Fibroblast of mammary gland (primary cell): Measurements from ENCODE around the gene AGPAT4.
A peak's percentile ranks its signal among the peaks of the same experiment; 100 is the strongest.

Experiments used
- DNase-seq: peaks from one replicate; pipeline ENCODE4 v3.0.0-alpha.2; 2010; ENCODE audit warnings: low read depth
- H3K4me3 ChIP-seq: 2 replicates; pipeline ENCODE4 v1.5.1; 2011; ENCODE audit warnings: low read depth, mild to moderate bottlenecking, low read length, moderate library complexity; ENCODE audit not compliant: control insufficient read depth
- TF ChIP-seq, protein P1 (sequence below): conservative IDR thresholded peaks from 2 replicates; pipeline ENCODE4 v1.5.1; 2011; ENCODE audit warnings: low read depth, low read length, inconsistent platforms; ENCODE audit not compliant: control insufficient read depth, insufficient read depth

The AGPAT4 gene

DNA sequence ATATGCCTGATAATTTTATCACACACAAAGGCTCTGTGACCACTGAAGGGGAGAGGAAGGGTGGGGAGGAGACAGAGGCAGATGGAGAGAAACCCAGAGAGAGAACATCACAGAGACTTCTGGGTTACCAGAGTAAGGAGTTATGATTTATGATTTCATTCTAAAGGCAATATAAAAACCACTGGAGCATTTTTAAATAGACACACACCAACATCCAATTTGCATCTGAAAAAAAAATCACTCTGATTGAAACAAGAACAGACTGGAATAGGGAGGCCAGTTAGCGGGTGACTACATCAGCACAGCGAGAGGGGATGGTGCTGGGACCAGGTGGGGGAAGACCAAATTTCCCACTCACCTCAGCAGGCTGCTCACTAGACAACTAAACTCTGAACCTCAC lies 104.8 kb downstream of the AGPAT4 start:
- no peak overlapping the region for H3K4me3 ChIP-seq
- peak; percentile 45 for DNase-seq
- TF ChIP-seq, protein P1, sequence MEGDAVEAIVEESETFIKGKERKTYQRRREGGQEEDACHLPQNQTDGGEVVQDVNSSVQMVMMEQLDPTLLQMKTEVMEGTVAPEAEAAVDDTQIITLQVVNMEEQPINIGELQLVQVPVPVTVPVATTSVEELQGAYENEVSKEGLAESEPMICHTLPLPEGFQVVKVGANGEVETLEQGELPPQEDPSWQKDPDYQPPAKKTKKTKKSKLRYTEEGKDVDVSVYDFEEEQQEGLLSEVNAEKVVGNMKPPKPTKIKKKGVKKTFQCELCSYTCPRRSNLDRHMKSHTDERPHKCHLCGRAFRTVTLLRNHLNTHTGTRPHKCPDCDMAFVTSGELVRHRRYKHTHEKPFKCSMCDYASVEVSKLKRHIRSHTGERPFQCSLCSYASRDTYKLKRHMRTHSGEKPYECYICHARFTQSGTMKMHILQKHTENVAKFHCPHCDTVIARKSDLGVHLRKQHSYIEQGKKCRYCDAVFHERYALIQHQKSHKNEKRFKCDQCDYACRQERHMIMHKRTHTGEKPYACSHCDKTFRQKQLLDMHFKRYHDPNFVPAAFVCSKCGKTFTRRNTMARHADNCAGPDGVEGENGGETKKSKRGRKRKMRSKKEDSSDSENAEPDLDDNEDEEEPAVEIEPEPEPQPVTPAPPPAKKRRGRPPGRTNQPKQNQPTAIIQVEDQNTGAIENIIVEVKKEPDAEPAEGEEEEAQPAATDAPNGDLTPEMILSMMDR = no peak

GRCh38 chr6:161168281-161168891 lies 105.5 kb downstream of the AGPAT4 start:
- no peak overlapping the region for H3K4me3 ChIP-seq
- peak; percentile 100 for DNase-seq
- TF ChIP-seq, protein P1 = no peak

DNA sequence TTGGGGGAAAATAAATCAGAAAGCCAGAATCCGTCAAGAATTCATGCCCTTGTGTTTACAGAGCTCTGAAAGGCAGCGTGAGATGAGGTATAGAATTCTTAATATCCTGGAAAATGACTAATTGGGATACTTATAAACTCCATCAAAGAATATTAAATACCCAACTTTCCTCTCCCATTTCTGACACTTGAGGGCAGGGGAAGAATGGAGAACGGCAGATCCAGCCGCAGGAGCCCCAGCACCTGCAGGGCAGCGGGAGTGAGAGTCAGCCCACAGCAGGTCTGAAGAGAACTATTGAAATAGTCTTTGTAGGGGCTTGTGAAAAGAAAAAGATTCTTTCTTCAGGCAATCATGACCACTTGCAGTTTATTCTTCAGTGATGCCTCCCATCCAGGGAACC lies 107.2 kb downstream of the AGPAT4 start:
- TF ChIP-seq, protein P1 = no peak
- H3K4me3 ChIP-seq = no peak overlapping the region
- DNase-seq = no peak

- DNase-seq = no peak
- TF ChIP-seq, protein P1 = no peak
- no peak overlapping the region for H3K4me3 ChIP-seq
These were observed 107.7 kb downstream of the AGPAT4 start for GRCh38 chr6:161166176-161166575.

- H3K4me3 ChIP-seq = no peak overlapping the region
- DNase-seq = no peak
- TF ChIP-seq, protein P1 = no peak
These were observed 109.7 kb downstream of the AGPAT4 start for GRCh38 chr6:161164182-161164625.

- H3K4me3 ChIP-seq = no peak overlapping the region
- TF ChIP-seq, protein P1 = no peak
- no peak for DNase-seq
These were observed 110.2 kb downstream of the AGPAT4 start for GRCh38 chr6:161163466-161164181.
